ENCODE data around the gene ARCN1.

DNA sequence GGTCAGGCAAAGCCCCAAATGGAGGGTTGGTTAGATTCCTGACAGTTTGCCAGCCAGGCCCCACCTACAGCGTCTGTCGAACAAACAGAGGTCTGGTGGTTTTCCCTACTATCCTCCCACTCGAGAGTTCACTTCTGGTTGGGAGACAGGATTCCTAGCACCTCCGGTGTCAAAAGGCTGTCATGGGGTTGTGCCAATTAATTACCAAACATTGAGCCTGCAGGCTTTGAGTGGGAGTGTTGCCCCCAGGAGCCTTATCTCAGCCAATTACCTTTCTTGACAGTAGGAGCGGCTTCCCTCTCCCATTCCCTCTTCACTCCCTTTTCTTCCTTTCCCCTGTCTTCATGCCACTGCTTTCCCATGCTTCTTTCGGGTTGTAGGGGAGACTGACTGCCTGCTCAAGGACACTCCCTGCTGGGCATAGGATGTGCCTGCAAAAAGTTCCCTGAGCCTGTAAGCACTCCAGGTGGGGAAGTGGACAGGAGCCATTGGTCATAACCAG is 49.6 kb upstream of the ARCN1 start:
- TF ChIP-seq, protein P1, sequence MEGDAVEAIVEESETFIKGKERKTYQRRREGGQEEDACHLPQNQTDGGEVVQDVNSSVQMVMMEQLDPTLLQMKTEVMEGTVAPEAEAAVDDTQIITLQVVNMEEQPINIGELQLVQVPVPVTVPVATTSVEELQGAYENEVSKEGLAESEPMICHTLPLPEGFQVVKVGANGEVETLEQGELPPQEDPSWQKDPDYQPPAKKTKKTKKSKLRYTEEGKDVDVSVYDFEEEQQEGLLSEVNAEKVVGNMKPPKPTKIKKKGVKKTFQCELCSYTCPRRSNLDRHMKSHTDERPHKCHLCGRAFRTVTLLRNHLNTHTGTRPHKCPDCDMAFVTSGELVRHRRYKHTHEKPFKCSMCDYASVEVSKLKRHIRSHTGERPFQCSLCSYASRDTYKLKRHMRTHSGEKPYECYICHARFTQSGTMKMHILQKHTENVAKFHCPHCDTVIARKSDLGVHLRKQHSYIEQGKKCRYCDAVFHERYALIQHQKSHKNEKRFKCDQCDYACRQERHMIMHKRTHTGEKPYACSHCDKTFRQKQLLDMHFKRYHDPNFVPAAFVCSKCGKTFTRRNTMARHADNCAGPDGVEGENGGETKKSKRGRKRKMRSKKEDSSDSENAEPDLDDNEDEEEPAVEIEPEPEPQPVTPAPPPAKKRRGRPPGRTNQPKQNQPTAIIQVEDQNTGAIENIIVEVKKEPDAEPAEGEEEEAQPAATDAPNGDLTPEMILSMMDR (IDR thresholded peaks at IDR 0.05): no peak
- TF ChIP-seq POLR2A (IDR thresholded peaks at IDR 0.05): no peak
